Nucleus accumbens (tissue), 56 donors: ENCODE measurements around the gene UGT2B17.

Experiments
- DNase-seq, 56 donors: peaks; one replicate each; lab custom pipeline; 2025; lab: John Stamatoyannopoulos, UW

UGT2B17 gene

DNA sequence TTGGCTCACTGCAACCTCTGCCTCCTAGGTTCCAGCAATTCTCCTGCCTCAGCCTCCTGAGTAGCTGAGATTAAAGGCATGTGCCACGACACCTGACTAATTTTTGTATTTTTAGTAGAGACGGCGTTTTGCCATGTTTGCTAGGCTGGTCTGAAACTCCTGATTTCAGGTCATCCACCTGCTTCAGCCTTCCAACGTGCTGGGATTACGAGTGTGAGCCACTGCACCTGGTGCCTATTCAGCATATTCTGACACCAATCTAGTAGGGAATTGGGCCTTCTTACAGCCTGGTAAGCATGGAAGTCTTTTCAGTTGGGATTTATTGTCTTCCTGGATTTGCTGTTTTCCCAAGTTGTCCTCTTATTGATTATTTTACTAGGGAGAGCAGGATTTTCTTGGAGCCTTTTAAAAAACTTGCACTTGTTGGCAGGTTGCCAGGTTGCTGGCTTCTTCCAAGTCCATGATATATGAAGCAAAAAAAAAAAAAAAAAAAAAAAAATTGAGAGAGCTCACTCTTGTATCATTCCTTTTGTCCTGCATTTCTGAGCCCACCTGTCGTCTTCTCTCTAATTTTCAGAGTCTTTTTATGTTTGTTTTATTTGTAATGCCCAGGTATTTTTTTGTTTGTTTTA is 85.2 kb downstream of the UGT2B17 start:
- peak in 1 of 56 donors; percentile 8 for DNase-seq

DNA sequence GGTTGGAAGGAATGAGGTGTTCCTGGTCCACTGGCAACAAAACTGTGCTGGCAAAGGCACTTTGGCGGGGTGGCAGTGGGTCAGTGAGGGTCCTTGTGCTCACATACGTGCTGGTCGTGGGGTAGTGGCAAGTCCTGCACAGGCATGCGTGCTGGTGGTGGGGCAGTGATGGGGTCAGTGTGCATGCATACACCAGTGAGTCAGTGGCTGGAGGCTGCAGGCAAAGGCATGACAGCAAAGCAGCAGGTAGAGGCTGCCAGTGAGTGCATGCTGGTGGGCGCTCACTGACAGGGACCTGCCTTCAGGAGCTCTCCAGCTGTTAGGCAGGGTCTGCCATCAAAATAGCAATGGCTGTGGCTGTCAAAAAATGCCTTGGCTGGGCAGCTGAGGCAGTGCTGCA is 86.8 kb downstream of the UGT2B17 start:
- DNase-seq, result no peak
